Renal cortical epithelial cell (primary cell): Measurements from ENCODE around the gene SKIC3. TPM values are rescaled to one million over a fixed set of nuclear protein-coding genes. Genes with fewer than 3 reads are reported as not detected.

Experiments used
- DNase-seq: peaks from one replicate; pipeline ENCODE4 v3.0.0-alpha.2; 2011; ENCODE audit warnings: low read depth
- total RNA-seq: library from RNA; depleted of rRNA; stranded (reverse); fragments of >200 nt; gene quantifications from 2 replicates; pipeline ENCODE4 v1.2.3, GENCODE V29; 2014

The SKIC3 gene
- 99.8 and 118 TPM in 2 replicates for total RNA-seq

GRCh38 chr5:95554647-95555548 is at the start of gene SKIC3, which contains the start of gene ARSK:
Gene SKIC3 (minus strand): TSS chr5:95554977. CDS start chr5:95547150, 7,827 bp downstream.
Gene ARSK (plus strand): TSS chr5:95555101. CDS start chr5:95555279, 178 bp downstream.
- DNase-seq: peak; percentile 98

GRCh38 chr5:95600557-95600956 is 45.8 kb upstream of the SKIC3 start:
- no peak for DNase-seq

DNA sequence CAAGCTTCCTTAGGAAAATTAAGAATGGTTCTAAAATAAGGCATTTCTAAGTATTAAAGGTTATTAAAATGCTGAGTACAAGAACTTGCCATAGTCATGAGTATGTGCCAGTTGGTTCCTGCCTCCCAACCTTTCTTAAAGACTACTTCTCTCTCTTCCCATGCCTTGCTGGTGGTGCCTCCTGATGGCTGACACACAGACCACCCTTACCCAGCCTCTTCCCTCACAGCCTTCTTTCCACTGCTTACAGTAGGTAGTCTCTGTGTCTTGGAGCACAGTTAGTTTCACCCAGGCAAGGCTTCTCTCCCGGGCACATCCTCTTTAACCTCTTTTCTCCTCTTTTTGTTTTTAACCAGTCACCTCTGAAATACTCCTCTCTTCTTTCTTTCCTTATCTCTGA is 44.5 kb upstream of the SKIC3 start:
- DNase-seq: no peak

- peak; percentile 61 for DNase-seq
Observed at GRCh38 chr5:95595289-95595931, 40.6 kb upstream of the SKIC3 start.

DNA sequence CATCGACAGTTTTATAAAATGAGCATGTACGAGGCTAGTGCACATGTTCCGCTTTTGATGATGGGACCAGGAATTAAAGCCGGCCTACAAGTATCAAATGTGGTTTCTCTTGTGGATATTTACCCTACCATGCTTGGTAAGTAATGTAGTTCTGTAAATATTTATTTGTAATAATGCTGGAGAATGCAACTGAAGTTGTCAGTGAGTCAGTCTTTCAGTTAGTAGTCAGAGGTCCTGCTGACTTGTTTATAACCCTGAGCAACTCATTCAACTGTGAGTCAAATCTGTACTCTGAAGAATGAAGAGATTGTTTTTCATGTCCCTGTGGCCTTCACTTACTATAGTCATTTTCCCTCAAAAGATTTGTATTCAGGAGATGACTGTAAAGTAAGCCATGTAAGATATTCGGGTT is 36.7 kb upstream of the SKIC3 start:
- peak; percentile 91 for DNase-seq

GRCh38 chr5:95590880-95591279 is 36.1 kb upstream of the SKIC3 start:
- no peak for DNase-seq

DNA sequence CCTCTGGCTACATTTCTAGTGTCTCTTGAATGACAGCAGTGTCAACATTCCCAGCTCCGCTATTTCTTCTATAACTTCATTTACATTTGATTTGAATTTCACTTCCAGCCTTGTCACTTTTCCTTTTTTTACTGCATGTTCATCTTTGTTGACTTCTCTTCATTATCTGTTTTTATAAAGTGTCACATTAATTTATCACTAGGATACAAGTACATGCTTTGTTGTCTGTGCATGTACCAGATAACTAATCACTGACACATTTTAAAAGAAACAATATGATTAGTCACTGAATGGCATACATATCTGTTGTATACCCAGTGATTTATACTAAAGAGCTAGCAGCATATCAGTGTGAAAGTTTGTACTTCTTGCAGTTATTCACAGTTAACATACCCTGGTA is 29.2 kb upstream of the SKIC3 start:
- DNase-seq: no peak

DNA sequence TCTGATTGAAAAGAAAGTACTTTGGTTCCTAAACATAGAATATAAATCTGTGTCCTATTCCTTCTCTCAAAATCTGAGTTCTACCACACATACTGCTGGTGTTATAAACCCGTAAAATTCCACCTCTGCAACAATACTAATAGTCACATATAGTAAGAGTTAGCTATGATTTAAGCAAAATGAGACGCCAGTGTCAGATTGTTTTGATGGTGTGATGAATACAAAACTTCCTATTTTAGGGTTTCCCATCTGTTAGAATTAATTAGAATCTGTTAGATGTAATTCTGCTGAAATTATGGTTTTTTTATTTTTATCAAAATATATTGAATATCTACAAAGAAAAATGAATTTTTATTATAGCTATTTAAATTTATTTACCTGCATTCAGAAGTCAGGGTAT is 26.8 kb upstream of the SKIC3 start:
- no peak for DNase-seq

GRCh38 chr5:95572016-95572415 is 17.2 kb upstream of the SKIC3 start:
- DNase-seq: no peak

DNA sequence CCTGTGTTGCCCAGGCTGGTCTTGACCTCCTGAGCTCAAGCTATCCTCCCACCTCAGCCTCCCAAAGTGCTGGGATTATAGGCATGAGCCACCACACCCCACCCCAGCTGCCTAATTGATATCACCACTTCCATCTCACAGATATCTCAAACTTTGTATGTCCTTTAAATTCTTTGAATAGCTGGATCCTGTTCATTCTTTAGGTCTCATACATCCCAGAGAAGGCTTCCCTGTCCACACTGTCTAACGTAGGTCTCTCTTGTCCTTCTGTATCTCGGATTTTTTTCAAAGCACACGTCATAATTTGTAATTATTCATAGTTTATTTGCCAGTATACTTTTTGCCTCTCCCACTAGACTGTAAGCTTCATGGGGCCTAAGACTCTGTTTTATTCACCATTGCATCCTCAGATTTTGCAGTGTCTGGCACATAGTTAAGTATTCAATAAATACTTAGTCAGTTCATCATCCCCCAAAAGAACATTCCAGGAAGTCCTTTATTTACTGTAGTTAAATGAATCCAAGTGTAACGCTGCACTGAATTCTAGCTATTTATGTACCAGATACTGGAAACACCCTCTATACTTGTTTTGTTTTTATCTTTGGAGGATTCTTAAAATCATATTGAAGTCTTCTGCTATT is 10.6 kb upstream of the SKIC3 start:
- DNase-seq: peak; percentile 71

GRCh38 chr5:95564450-95564849 is 9.7 kb upstream of the SKIC3 start:
- DNase-seq: no peak

GRCh38 chr5:95563367-95563766 is 8.6 kb upstream of the SKIC3 start:
- DNase-seq: no peak

- no peak for DNase-seq
Observed at GRCh38 chr5:95562282-95562681, 7.5 kb upstream of the SKIC3 start.

- DNase-seq: no peak
Observed at GRCh38 chr5:95557841-95558240, 3.1 kb upstream of the SKIC3 start.

GRCh38 chr5:95555553-95555952 is 776 bp upstream of the SKIC3 start:
- DNase-seq: no peak

DNA sequence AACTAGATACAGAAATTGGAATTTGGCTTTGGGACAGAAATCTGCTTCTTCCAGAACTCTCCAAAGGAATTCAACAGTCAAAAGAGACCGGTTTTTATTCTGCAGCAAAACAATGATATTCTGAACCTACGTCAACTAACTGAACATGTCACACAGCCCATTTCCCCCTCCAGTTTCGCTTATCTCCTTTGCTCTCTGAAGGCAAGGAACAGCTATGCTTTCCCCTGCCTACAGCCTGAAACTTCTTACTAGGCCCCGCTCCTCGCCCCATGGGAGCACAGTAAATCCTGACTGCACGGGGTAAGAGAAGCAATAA is 488 bp downstream of the SKIC3 start:
- no peak for DNase-seq

DNA sequence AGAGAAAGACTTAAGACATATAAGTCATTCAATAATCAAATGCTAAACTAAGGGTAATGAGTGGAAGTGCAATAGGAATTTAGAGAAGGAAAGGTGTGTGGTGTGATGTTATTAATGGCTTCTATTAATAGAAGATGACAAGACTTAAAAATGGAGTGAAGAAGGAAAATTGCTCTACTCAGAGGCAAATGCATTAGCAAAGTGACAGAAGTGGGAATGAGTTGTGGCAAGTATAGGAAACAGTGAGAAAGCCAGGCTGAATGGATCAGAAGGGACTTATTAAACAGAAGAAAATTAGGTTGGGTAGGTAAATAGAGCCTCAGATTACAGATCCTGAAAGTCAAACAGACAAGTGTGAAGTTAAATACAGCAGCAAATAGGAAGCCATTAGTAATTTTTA is 5.7 kb downstream of the SKIC3 start:
- DNase-seq: no peak

GRCh38 chr5:95543017-95543705 is 11.6 kb downstream of the SKIC3 start:
- DNase-seq: peak; percentile 47

DNA sequence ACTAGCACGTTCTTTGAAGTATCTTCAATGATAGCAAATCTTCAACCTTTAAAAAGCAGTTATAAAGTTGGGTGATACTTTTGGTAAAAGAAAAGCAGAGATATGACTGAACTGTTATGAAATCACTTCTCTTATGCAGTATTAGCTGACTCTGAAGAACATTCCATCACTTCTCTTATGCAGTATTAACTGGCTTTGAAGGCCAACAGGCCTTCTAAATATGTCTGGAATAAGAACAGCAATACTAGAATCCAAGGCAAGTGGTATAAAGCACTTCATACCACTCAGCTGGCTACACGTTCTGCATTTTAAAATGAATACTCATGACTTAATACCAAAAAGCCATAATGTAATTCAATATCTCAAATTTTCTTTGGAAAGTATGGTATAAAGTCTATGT is 17.3 kb downstream of the SKIC3 start:
- no peak for DNase-seq

DNA sequence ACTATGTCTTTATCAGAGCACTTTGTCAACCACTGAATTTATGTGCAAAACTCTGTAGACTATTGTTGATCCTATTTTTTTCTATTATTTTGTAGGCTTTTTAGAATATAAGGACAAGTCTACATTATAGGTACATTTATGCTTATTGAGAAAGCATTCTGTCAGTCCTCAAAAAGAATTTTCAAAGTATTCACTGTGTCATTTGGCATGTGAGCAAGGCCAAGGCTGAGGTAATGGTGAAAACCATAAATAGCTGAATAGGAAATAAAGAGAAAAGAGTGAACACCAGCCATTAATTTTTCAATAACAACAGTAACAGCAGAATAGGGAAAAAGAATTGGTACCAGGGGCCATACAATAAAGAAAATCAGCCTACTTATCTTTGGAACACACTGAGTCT is 21.0 kb downstream of the SKIC3 start:
- no peak for DNase-seq

DNA sequence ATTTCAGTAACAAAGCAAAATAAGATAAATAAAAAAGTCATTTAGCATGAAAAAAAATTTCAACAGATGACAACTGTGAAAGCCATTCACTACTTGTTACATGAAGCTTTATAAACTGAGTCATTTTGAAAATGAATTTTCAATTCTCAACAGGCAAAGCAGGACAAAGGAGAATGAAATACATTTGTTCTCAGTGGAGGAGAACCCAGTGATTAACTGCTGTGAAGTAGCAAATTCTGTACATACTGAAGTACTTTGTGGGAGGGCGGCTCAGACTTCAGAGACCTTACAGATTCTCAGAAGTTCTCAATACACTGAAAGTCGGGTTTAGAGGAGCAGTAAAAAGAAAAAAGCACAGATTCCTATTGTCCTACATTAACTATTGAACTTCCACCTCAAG is 21.7 kb downstream of the SKIC3 start:
- DNase-seq: no peak

- DNase-seq: no peak
Observed at GRCh38 chr5:95532415-95532814, 22.4 kb downstream of the SKIC3 start.
